ENCODE measurements around the gene PI4KA.
A peak's percentile ranks its signal among the peaks of the same experiment; 100 is the strongest.
"Not testable (repeated sequence)": the region's sequence is repeated elsewhere in the genome, so short reads cannot be mapped to it uniquely, and the experiment has no call there.

The PI4KA gene

DNA sequence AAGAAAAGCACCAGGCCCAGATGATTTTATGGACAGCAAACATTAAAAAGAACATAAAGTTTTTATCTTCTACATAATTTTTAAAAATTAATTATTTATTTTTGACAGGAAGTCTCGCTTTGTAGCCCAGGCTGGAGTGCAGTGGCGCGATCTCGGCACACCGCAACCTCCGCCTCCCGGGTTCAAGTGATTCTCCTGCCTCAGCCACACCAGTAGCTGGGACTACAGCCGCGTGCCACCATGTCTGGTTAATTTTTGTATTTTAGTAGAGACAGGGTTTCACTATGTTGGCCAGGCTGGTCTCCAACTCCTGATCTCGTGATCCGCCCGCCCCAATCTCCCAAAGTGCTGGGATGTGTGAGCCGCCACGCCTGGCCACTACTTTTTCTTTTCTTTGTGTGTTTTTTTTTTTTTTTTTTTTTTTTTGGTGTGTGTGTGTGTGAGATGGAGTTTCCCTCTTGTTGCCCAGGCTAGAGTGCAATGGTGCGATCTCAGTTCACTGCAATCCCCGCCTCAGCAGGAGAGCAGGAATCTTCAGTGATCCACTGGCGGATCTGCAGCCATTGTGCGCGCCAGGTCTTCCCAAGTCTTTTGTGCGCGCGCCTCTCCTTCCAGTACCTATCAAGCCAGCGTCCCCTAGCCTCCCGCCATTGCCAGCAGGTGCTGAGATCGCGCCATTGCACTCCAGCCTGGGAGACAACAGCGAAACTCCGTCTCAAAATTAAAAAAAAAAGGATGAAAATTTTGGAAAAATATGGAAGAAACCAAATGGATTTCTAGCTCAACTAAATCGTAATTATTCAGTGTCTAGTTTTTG lies 171.0 kb downstream of the PI4KA start:
- not testable (repeated sequence) for DNase-seq

DNA sequence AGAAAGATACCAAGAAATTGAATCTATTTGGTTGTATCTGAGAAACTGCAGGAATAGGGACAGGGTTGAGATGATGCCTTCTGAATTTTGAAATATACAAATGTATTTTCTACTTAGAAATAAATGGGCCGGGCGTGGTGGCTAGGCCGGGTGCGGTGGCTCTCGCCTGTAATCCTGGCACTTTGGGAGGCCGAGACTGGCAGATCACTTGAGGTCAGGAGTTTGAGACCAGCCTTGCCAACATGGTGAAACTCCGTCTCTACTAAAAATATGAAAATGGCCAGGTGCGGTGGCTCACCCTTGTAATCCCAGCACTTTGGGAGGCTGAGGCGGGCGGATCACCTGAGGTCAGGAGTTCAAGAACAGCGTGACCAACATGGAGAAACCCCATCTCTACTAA lies 172.8 kb downstream of the PI4KA start:
- DNase-seq, result not testable (repeated sequence)

DNA sequence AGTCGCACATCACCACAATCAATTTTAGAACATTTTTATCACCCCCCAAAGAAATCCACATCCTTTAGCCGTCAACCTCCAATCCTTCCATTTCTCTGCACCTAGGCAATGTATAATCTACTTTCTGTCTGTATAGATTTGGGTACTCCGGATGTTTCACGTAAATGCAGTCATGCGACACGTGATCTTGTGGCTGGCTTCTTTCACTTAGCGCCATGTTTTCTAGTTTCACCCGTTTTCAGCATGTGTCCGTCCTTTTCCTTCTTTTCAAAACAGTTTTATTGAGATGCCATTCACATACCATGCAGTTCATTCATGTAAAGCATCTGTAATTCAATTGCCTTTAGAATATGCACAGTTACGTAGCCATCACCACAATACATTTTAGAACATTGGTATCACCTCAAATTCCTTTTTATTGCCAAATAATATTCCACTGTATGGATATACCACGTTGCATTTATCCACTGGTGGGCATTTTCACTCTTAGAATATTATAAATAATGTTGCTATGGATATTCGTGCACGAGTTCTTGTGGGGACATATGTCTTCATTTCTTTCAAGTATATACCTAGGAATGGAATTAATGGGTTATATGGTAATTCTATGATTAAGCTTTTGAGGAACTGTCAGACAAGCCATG lies 179.7 kb downstream of the PI4KA start:
- DNase-seq, result not testable (repeated sequence)

DNA sequence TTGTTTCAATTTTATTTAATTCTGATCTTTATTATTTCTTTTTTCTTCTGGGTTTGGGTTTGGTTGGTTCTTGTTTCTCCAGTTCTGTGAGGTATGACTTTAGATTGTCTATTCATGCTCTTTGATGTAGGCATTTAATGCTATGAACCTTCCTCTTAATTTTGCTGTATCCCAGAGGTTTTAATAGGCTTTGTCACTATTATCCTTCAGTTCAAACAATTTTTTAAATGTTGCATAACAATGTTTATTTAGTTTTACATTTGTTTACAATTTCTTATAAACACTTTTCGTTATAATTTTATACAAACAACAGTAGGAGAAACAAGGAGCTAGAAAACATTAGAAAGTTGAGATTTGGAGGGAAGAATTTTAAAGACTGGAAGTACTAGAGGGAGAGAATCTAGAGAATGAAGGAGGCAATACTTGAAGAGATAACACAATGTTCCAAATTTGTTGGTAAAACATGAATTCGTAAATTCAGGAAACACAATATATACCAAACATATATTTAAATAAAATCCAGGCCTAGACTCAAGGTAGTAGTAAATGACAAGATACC lies 180.8 kb downstream of the PI4KA start:
- DNase-seq, result no peak

DNA sequence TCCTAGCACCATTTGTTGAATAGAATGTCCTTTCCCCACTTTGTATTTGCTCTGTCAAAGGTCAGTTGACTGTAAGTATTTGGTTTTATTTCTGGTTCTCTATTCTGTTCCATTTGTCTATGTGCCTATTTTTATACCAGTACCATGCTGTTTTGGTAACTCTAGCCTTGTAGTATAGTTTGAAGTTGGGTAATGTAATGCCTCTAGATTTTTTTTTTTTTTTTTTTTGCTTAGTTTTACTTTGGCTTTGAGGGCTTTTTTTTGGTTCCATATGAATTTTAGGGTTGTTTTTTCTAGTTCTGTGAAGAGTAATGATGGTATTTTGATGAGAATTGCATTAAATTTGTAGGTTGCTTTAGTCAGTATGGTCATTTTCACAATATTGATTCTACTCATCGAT lies 183.0 kb downstream of the PI4KA start:
- not testable (repeated sequence) for DNase-seq

DNA sequence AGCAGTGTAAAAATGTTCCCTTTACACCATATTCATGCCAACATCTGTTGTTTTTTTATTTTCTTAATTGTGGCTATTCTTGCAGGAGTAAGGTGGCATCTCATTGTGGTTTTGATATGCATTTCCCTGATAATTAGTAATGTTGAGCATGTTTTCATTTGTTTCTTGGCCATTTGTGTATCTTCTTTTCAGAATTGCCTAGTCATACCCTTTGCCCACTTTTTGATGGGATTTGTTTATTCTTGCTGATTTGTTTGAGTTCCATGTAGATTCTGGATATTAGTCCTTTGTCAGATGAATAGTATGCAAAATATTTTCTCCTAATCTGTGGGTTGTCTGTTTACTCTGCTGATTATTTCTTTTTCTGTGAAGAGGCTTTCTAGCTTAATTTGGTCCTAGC lies 183.6 kb downstream of the PI4KA start:
- DNase-seq, result no peak

DNA sequence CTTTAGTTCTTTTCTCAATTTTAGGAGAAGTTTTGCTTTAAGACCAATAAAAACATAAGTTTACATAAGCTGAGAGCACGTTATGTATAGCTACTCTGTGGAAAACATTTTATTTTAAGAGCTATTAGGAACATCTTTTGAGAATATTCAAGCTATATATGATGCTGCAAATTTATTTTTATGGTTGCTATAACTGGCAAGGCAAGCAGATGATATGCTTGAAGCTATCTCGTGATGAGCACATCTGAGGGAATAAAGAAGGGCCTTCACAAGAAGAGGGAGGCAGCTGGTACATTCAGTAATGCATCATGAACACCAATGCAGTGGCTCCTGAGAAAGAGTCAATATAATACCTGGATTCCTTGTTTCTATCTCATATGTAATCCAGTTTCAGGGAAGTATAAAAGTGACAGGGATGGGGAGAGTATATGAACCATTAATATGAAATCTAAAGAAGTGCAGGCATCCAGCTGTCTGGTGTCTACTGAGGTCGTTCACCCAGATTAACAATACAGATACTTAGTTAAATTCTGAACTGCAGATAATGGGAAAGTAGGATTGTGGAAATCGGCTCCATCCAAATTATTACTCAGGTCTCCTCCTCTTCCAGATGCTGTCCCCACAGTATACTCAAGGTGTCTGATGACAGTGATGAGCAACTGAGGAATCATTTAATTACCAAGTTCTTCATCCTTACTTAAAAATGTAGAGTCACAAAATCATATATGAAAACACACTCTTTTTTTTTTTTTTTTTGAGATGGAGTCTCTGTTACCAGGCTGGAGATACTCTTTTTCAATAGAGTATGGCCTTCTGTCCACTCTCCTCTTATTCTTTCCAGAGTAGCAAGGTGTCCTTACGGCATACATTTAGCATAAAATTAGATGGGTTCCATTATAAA lies 185.1 kb downstream of the PI4KA start:
- no peak for DNase-seq

DNA sequence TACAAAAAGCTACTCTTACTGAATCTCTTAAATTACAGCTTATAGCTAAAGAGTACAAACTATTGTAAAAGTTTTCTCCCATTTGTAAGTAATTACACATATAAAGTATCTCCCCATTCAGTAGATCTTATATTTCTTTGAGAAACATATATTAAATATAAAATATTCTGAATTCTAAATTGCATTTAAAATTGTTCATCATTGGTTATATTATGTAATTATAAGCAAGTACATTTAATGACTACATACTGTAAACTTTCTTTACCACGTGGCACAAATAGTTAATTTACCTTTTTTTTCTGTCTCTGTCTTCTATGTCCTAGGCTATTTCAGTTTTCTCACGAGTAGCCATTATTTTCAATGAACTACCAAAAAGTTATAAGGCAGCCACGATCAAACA lies 185.9 kb downstream of the PI4KA start:
- DNase-seq, result no peak

DNA sequence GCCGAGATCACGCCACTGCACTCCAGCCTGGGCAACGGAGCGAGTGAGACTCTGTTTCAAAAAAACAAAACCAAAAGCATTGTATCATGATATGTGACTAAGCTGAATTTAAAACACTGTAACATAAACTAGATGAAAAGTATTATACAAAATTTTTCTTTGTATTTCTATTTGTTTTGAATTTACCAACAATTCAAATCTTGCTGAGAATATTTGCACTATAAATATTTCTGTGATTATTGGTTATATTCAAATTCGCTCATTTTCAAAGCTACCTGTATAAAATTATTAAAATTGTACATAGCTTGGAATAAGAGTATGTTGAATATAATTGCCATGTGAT lies 186.6 kb downstream of the PI4KA start:
- no peak for DNase-seq

DNA sequence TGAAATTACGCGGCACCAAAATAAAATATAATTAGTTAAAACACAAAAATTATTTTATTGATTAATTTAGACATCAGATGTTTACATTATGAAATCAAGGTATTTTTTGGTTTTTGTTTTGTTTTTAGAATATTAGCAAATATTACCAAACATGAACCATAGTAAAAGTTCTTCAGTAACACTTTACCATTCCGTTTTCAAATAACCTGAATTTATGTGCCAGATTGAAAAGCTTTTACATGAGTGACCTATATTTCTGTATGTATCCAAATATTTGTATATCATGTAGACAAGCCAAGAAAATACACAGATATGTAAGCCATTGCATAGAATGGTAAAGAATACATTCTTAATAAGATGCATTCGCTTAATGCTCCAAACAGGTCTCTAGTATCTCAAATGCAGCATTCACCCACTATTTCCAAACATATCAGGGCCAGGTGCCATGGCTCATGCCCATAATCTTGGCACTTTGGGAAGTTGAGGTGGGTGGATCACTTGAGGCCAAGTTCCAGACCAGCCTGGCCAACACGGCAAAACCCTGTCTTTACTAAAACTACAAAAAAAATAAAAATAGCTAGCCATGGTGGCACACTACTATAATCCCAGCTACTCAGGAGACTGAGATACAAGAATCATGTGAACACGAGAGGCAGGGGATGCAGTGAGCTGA lies 187.1 kb downstream of the PI4KA start:
- DNase-seq, result no peak

DNA sequence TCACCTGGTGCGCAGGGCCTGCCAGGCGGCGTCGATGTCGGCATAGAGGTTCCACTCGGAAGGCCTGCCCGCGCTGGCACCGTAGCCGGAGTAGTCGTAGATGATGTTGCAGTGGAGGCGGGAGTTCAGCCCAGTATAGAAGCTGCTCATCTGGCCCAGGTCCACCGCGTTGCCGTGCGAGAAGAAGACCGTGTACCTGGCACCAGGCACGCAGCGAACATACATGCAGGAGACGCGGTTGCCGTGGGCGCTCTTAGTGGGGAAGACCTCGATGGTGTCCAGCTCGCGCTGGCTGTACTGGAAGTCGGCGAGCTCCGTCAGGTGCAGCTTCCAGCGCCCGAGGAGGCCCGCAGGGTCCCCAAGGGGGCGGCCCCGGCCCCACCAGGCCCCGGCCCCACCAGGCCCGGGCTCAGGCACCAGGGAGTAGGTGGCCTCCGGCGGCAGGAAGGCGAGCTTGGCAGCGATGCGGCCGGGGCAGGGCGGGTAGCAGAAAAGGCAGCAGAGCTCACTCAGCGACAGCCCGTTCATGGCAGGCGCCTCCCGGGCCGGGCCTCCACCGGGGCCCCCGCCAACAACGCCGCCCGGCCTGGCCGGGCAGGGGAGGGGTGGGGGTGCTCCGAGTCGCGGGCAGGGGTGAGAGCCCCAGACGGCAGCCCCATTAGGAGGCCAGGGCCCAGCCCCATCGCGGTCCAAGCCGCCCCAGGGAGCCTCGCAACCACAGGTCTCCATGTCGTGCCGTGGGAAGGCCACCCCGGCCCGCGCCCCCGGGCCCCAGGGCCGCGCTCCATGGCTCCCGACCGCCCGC lies 188.0 kb downstream of the PI4KA start:
- DNase-seq, result peak; percentile 5

DNA sequence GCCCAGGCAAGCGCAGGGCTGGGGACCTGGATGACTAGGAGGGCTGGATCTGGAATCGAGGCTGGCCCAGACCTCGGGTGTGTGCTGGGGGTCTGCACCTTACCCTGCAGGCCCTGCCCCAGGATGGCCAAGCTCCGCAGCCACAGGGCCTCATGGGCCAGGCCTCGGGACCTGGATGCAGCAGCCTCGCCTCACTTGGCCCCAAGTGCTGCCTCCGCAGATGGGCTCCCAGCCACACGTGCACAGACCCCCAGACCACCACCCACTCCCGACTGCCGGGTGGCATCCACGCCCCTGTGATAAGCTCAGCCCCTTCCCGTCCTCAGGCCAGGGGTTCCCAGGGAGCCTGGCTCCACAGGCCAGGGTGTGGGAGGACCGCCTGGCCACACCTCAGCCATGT lies 188.7 kb downstream of the PI4KA start:
- DNase-seq, result not testable (repeated sequence)

DNA sequence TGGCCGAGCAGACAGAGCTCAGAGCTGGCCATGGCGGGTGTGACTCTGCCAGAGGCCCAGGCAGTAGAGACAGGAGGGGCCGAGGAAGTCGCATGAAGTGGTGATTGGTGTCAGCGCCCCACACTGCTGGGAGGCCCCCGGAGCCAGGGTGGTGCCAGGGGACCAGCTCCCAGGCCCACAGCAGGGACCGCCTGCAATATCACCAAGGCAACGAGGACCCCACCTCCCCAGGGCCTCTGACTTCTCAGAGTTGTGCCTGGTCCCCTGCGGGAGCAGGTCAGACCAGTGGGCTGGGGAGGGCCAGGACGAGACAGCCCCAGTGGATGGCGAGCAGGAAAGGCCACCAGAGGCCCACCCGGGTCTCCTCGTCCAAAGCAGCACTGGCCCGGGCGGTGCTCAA lies 189.1 kb downstream of the PI4KA start:
- not testable (repeated sequence) for DNase-seq

DNA sequence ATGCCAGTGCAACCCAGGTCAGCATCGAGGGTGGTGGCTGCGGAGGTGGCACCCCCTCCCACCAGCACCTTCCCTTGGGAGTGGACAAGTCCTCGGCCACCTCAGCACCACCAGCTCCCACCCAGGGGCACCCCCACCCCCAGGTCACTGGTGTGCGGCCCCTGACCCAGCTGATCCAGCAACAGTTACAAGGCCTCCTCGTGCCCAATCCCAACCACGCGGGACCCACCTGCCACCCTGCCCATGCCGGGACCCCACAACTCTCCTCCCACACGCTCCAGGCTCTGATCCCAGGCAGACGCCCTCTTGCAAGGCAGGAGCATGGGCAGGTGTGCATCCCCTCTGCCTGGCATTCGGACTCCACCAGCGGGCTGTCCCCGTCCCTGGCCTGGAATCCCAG lies 189.8 kb downstream of the PI4KA start:
- DNase-seq, result not testable (repeated sequence)

DNA sequence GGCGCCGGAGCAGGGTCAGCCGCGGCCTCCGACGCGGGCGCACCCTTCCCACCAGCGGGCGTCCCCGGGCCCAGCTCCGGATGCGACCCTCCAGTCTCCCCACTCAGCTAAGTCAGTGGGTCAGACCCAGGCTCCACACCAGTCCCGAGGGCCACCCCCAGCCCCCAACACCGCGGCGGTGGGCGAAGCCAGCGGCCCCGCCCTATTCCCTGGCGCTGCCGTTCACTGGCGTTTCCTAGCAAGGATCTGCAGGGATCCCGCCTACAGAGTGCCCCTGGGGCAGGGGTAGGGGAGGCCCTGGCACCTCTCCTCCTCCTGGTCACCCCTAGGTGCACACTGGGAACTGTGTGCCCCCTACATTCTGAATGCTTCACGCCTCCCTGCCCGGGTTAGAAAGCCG lies 190.4 kb downstream of the PI4KA start:
- not testable (repeated sequence) for DNase-seq

DNA sequence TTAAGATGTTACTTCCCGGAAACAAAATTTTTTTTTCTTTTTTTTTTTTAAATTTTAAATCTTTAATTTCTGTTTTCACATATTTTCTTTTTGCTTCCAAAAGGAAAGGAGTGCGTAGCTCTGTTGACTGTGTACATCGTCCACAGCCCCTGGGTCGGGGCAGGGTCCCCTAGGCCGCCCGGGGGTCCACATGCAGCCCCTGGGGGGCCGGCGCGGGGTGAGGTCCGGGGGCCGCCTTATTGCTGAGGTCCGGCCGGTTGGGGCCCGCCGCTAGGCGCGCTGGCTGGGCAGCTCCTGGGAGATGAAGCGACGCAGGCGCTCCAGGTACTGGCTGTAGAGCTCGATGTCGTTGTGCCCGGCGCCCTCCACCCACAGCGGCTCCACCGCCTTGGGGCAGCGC lies 191.1 kb downstream of the PI4KA start:
- not testable (repeated sequence) for DNase-seq

DNA sequence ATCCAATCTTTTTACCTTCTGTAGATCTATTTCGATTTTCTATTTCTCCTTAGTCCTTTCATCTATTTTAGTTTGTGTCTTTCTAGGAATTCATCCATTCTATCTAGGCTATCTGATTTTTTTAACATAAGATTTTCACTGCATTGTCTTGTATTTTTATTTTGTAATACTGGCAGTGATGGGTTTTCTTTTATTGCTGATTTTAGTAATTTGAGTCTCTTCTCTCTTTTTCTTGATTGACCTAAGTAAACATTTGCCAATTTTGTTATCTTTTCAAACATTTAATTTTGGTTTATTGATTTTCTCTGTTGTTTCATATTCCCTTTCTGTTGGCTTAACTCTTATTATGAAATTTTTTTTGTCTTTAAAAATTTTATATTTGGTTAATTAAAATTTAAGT lies 192.1 kb downstream of the PI4KA start:
- no peak for DNase-seq

DNA sequence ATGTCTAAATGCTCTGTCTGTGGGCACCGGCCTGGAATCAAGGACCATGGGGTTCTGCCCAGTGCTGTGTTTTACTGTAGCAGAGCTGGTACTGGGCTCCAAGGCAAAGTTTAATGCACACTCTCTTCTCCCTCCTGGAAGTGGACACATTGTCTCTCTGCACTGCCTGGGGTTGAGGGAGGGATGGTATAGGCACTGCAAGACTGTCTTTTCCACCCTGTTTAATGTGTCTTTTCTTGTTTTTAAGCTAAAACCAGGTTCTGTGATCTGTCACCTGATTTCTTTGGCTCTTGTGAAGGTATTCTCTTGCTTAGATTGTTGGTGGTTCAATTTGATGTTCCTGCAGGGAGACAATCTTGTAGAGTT lies 194.0 kb downstream of the PI4KA start:
- no peak for DNase-seq

DNA sequence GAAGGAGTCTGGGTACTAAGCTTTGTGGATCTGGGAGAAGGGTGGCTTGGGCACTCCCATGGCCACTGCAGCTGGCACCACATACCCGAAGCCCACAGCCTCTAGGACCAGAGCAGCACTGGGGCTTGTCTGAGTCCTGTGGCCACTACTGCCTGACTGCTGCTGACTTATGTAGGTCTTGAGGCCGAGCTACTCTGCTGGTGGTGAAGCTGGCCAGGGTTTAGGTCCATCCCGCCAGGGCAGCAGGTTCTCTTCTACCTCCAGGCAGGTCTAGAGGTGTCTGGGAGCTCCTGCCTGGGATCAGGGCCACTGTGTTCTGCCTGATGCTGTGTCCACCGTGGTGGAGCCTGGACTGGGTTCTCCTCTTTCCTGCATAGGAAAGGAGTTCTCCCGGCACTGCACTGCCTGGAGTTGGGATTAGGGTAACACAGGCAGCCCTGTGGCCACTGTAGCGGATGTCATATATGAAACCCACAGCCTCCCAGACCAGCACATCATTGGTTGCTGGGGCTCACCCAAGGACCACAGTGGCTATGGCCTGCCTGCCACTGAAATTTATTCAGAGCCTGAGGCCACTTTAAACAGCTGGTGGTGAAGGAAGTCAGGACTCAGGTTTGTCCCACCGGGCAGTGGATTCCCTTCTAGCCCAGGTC lies 194.5 kb downstream of the PI4KA start:
- no peak for DNase-seq

DNA sequence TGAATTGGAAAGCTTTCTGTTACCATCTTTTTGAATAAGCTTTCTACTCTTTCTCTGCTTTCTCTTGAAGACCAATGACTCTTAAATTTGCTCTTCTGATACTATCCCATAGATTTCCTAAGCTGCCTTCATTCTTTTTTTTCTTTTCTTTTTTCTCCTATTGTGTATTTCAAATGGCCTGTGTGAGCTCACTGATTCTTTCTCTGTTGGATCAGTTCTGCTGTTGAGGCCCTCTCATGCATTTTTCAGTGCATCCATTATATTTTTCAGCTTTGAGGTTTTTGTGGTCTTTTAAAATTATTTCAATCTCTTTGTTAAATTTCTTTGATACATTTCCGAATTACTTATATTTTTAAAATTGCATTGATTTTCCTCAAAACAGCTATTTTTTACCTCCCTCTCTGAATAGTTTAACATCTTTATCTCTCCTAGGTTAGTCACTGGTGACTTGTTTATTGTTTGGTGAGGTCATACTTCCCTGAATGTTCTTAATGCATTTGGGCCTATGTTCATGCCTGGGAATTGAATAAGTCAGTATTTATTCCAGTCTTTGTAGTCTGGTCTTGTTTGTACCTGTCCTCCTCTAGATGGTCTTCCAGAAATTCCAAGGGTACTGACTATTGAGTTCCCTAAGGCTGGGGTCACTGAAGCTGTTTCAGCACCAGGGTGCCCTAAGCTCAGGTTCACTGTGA lies 195.3 kb downstream of the PI4KA start:
- DNase-seq, result no peak
